K562 (cell line): ENCODE measurements around the gene CALM1. TPM values are rescaled to one million over a fixed set of nuclear protein-coding genes. Genes with fewer than 3 reads are reported as not detected.

ENCODE experiments used
- ATF7 ChIP-seq: fragments of 450-650 bp; IDR thresholded peaks from 2 replicates; pipeline ENCODE4 v1.7.1; 2014; ENCODE audit warnings: mild to moderate bottlenecking, moderate library complexity
- BACH1 ChIP-seq: fragments of 200-800 bp; sonication (Bioruptor generic); IDR thresholded peaks from 2 replicates; pipeline ENCODE4 v1.6.1; 2016; ENCODE audit warnings: missing genetic modification characterization, missing compliant biosample characterization
- EP400 ChIP-seq: fragments of 450-650 bp; IDR thresholded peaks from 2 replicates; pipeline ENCODE4 v1.6.1; 2017; ENCODE audit warnings: antibody characterized with exemption, mild to moderate bottlenecking, moderate library complexity
- ETV5 ChIP-seq: sonication (generic); formaldehyde crosslinking; IDR thresholded peaks from 2 replicates; pipeline ENCODE4 v1.4.0; 2020; ENCODE audit warnings: low read depth, mild to moderate bottlenecking, missing genetic modification reagents
- GMEB1 ChIP-seq: fragments of 250-450 bp; sonication (Bioruptor Pico); IDR thresholded peaks from 2 replicates; pipeline ENCODE4 v1.4.0; 2020; ENCODE audit warnings: mild to moderate bottlenecking
- HNRNPLL ChIP-seq: fragments of 200-400 bp; formaldehyde crosslinking; IDR thresholded peaks from 2 replicates; pipeline ENCODE4 v1.6.1; 2017; ENCODE audit warnings: low read length, low read depth, mild to moderate bottlenecking; ENCODE audit not compliant: poor library complexity, severe bottlenecking
- KDM5B ChIP-seq: fragments of 200-600 bp; sonication (generic); IDR thresholded peaks from 2 replicates; pipeline ENCODE4 v1.6.1; 2012; ENCODE audit warnings: low read depth, mild to moderate bottlenecking, moderate library complexity, low read length, control low read depth, inconsistent platforms; ENCODE audit not compliant: insufficient replicate concordance
- NCOA4 ChIP-seq: fragments of 450-650 bp; IDR thresholded peaks from 2 replicates; pipeline ENCODE4 v1.6.1; 2018; ENCODE audit warnings: mild to moderate bottlenecking; ENCODE audit not compliant: partially characterized antibody
- PHB ChIP-seq: fragments of 250-450 bp; sonication (Bioruptor Pico); IDR thresholded peaks from 2 replicates; pipeline ENCODE4 v1.5.0; 2021
- POLR2B ChIP-seq: fragments of 450-650 bp; IDR thresholded peaks from 2 replicates; pipeline ENCODE4 v1.6.1; 2018; ENCODE audit warnings: low read depth; ENCODE audit not compliant: partially characterized antibody
- PRPF4 ChIP-seq: fragments of 200-400 bp; formaldehyde crosslinking; IDR thresholded peaks from one replicate; pipeline ENCODE4 v1.6.1; 2017; ENCODE audit warnings: low read length, low read depth, mild to moderate bottlenecking; ENCODE audit not compliant: insufficient read depth, poor library complexity, severe bottlenecking
- SMARCC2 ChIP-seq: fragments of 450-650 bp; IDR thresholded peaks from 2 replicates; pipeline ENCODE4 v1.6.1; 2017; ENCODE audit warnings: antibody characterized with exemption, moderate library complexity, mild to moderate bottlenecking, low read depth
- TCF7 ChIP-seq: sonication (generic); IDR thresholded peaks from 2 replicates; pipeline ENCODE4 v1.6.1; 2016; ENCODE audit warnings: antibody characterized with exemption, borderline replicate concordance
- TFAP4 ChIP-seq: sonication (generic); formaldehyde crosslinking; IDR thresholded peaks from 2 replicates; pipeline ENCODE4 v1.8.0; 2022; ENCODE audit warnings: missing genetic modification reagents, mild to moderate bottlenecking, moderate library complexity, borderline replicate concordance
- ZNF696 ChIP-seq: fragments of 250-450 bp; sonication (Bioruptor Pico); conservative IDR thresholded peaks from 2 replicates; pipeline ENCODE4 v1.4.0; 2020; ENCODE audit warnings: mild to moderate bottlenecking, moderate library complexity
- ZNF76 ChIP-seq: fragments of 250-450 bp; sonication (Bioruptor Pico); IDR thresholded peaks from 2 replicates; pipeline ENCODE4 v1.4.0; 2020; ENCODE audit warnings: mild to moderate bottlenecking, moderate library complexity, borderline replicate concordance
- ZNF77 ChIP-seq: fragments of 250-450 bp; sonication (Bioruptor Pico); IDR thresholded peaks from 2 replicates; pipeline ENCODE4 v1.5.0; 2020
- ZSCAN32 ChIP-seq: fragments of 450-650 bp; formaldehyde crosslinking; IDR thresholded peaks from 2 replicates; pipeline ENCODE4 v1.4.0; 2020; ENCODE audit warnings: mild to moderate bottlenecking, moderate library complexity
- polyA plus RNA-seq, 8 experiments: library from polyadenylated mRNA; depleted of rRNA in 4 of 8; stranded (reverse) in 5 of 8; unstranded in 3 of 8; fragments of >200 nt; fragmentation: Nextera tagmentation in 2 of 8; fragmentation: Illumina TruSeq in 1 of 8; extraction: Ambion mirVana in 2 of 8; extraction: Trizol in 1 of 8; gene quantifications; 2 replicates each; pipeline versions ENCODE4 v1.2.1 to v1.2.3, GENCODE V29; 2011 to 2014; ENCODE audit warnings: inconsistent platforms in 1 of 8, missing spikeins in 1 of 8
- total RNA-seq, 7 experiments: library from RNA; depleted of rRNA in 6 of 7; stranded (reverse); fragments of >200 nt in 6 of 7; fragmentation: Illumina TruSeq in 2 of 7; extraction: Trizol in 2 of 7; gene quantifications; 2 replicates each; pipeline versions ENCODE4 v1.2.1 to v1.2.3, GENCODE V29; 2011 to 2021; ENCODE audit warnings: low replicate concordance in 1 of 7
- TF ChIP-seq, protein P1 (sequence below): fragments of 200-400 bp; formaldehyde crosslinking; IDR thresholded peaks from 2 replicates; pipeline ENCODE4 v1.6.1; 2017; ENCODE audit warnings: mild to moderate bottlenecking, low read depth, low read length, moderate library complexity
- TF ChIP-seq, protein P2 (sequence below): fragments of 250-450 bp; sonication (Bioruptor Pico); IDR thresholded peaks from 2 replicates; pipeline ENCODE4 v1.5.1; 2021; ENCODE audit warnings: mild to moderate bottlenecking
- TF ChIP-seq, protein P3 (sequence below): fragments of 450-650 bp; IDR thresholded peaks from 2 replicates; pipeline ENCODE4 v1.6.1; 2018; ENCODE audit warnings: mild to moderate bottlenecking, low read depth; ENCODE audit not compliant: partially characterized antibody

Gene CALM1
- total and polyA plus RNA-seq, 9 of the 15 experiments (the other 6 are each of a cell fraction or from before 2014, with no cell fraction given): 48.0 to 269 (median 158) TPM

DNA sequence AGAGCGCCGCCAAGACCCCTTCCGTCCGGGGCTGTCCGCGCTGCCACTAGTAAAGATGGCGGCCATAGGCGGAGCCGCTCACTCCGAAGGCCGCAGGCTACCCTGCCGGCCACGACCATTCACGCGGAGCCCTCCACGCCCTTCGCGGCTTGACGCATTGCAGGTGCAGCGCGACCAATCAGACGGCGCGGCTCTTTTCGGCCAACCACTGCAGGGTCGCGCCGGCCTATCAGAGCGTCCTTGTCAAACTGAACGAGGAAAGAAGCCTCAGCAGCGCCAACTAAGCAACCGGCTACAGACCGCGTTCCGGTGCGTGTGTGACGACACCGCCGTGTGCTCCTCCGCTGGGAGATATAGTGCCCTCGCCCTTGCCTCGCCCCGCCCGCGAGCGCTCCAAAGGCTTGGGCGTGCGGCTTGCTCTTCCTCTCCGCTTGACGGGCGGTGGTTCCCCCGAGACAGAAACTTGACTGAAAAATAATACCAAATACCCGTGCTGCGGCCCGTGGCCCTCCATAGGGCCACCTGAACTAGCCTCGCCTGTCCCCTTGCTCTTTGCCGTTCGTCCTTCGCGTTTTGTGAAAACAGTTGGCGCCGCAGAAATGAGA is 13.6 kb upstream of the CALM1 start (continued):
- TF ChIP-seq EP400: peak; percentile 99
- TF ChIP-seq ZNF696 (CRISPR knock-in tag): no peak
- no peak for TF ChIP-seq ZNF77 (CRISPR knock-in tag)
- peak; percentile 56 for TF ChIP-seq PRPF4
- TF ChIP-seq SMARCC2: no peak
- no peak for TF ChIP-seq ZNF76 (CRISPR knock-in tag)
- TF ChIP-seq NCOA4: no peak
- no peak for TF ChIP-seq PHB (CRISPR knock-in tag)
- no peak for TF ChIP-seq ETV5 (CRISPR knock-in tag)
- TF ChIP-seq, protein P1, sequence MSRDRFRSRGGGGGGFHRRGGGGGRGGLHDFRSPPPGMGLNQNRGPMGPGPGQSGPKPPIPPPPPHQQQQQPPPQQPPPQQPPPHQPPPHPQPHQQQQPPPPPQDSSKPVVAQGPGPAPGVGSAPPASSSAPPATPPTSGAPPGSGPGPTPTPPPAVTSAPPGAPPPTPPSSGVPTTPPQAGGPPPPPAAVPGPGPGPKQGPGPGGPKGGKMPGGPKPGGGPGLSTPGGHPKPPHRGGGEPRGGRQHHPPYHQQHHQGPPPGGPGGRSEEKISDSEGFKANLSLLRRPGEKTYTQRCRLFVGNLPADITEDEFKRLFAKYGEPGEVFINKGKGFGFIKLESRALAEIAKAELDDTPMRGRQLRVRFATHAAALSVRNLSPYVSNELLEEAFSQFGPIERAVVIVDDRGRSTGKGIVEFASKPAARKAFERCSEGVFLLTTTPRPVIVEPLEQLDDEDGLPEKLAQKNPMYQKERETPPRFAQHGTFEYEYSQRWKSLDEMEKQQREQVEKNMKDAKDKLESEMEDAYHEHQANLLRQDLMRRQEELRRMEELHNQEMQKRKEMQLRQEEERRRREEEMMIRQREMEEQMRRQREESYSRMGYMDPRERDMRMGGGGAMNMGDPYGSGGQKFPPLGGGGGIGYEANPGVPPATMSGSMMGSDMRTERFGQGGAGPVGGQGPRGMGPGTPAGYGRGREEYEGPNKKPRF: no peak
- TF ChIP-seq POLR2B: peak; percentile 82
- no peak for TF ChIP-seq TCF7
- peak; percentile 73 for TF ChIP-seq HNRNPLL
- TF ChIP-seq ATF7: peak; percentile 88
- TF ChIP-seq, protein P2, sequence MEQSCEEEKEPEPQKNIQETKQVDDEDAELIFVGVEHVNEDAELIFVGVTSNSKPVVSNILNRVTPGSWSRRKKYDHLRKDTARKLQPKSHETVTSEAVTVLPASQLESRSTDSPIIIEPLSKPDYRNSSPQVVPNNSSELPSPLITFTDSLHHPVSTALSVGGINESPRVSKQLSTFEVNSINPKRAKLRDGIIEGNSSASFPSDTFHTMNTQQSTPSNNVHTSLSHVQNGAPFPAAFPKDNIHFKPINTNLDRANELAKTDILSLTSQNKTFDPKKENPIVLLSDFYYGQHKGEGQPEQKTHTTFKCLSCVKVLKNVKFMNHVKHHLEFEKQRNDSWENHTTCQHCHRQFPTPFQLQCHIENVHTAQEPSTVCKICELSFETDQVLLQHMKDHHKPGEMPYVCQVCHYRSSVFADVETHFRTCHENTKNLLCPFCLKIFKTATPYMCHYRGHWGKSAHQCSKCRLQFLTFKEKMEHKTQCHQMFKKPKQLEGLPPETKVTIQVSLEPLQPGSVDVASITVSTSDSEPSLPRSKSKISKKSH: no peak
- TF ChIP-seq ZSCAN32 (CRISPR knock-in tag): no peak
- TF ChIP-seq TFAP4 (CRISPR knock-in tag): peak; percentile 65; the same call in 1 of the 2 replicates
- TF ChIP-seq, protein P3, sequence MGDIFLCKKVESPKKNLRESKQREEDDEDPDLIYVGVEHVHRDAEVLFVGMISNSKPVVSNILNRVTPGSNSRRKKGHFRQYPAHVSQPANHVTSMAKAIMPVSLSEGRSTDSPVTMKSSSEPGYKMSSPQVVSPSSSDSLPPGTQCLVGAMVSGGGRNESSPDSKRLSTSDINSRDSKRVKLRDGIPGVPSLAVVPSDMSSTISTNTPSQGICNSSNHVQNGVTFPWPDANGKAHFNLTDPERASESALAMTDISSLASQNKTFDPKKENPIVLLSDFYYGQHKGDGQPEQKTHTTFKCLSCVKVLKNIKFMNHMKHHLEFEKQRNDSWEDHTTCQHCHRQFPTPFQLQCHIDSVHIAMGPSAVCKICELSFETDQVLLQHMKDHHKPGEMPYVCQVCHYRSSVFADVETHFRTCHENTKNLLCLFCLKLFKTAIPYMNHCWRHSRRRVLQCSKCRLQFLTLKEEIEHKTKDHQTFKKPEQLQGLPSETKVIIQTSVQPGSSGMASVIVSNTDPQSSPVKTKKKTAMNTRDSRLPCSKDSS: no peak
- TF ChIP-seq BACH1 (tag): peak; percentile 2; the same call in 1 of the 2 replicates
- TF ChIP-seq GMEB1 (CRISPR knock-in tag): peak; percentile 95
- TF ChIP-seq KDM5B: peak; percentile 61
